ENCODE results near the gene SLC16A5.
"Not testable (repeated sequence)": the region's sequence is repeated elsewhere in the genome, so short reads cannot be mapped to it uniquely, and the experiment has no call there.

- not testable (repeated sequence) for TF ChIP-seq CTCF (IDR thresholded peaks at IDR 0.05; ENCODE audit: low read length); EZH2phosphoT487 (IDR thresholded peaks at IDR 0.05; ENCODE audit: low read length); EZH2 (optimal IDR thresholded peaks at IDR 0.05; ENCODE audit: low read depth, low read length)
Measured at GRCh38 chr17:75137762-75138161, 50.0 kb downstream of the SLC16A5 start.

Measured in MM.1S (cell line).